Measurements from ENCODE around the gene RAPGEF6. TPM values are rescaled to one million over a fixed set of nuclear protein-coding genes. Genes with fewer than 3 reads are reported as not detected.

Gene RAPGEF6
- total and polyA plus RNA-seq, 2 of the 4 experiments (the other 2 are of a cell fraction) = 5.8 to 18.8 TPM

GRCh38 chr5:131514316-131515283, 120.4 kb downstream of the RAPGEF6 start:
- ATAC-seq (ENCODE audit: low read depth) = peak; percentile 94

More at GRCh38 chr5:131514316-131515283, 120.4 kb downstream of the RAPGEF6 start:
- Histone ChIP-seq H3K9ac (ENCODE audit: low read depth, low read length) (no peak overlapping the region), H2BK5ac (ENCODE audit: low read depth, low read length, poor library complexity, severe bottlenecking) (peak overlapping the region; percentile 87), H3K4ac (ENCODE audit: low read depth, low read length) (no peak overlapping the region; the same call in 1 of the 2 replicates), H3K9me1 (ENCODE audit: insufficient read depth, low read length) (no peaks in the 10 kb centered on the region; the same call in 1 of the 2 replicates), H3K14ac (replicated peaks; ENCODE audit: low read depth, low read length) (0 out of 2 replicates have a peak overlapping the region, but pooled peaks have one; percentile 23), H3K27me3 (ENCODE audit: control insufficient read depth, insufficient read depth, low read length) (no peaks in the 10 kb centered on the region), H3K4me1 (ENCODE audit: control insufficient read depth, insufficient read depth, low read length) (peaks cover 9% of the 10 kb centered on the region), H2AK5ac (ENCODE audit: low read depth, low read length) (no peak overlapping the region), H4K8ac (ENCODE audit: low read depth in 2 of 2, low read length in 2 of 2) (no peak overlapping the region), H2AFZ (replicated peaks; ENCODE audit: low read length, poor library complexity) (no peak overlapping the region), H4K5ac (ENCODE audit: low read depth, low read length) (no peak overlapping the region; the same call in 1 of the 2 replicates), H3K27ac (ENCODE audit: insufficient read depth, low read length) (no peak overlapping the region), H3K56ac (ENCODE audit: extremely low read depth, insufficient read depth, low read length) (no peak overlapping the region), H3K79me1 (ENCODE audit: low read depth in 1 of 2, low read length in 2 of 2) (peaks cover 6 to 24% of the 10 kb centered on the region in 2 experiments), H2BK15ac (ENCODE audit: low read depth, low read length) (peak overlapping the region; percentile 18; the same call in 1 of the 3 replicates), H3K9me3 (ENCODE audit: control insufficient read depth, insufficient read depth, low read length) (no peaks in the 10 kb centered on the region), H3K4me3 (ENCODE audit: insufficient read depth, low read depth, low read length) (no peak overlapping the region), H3K36me3 (ENCODE audit: control insufficient read depth, insufficient read depth, low read length) (peaks cover 3% of the 10 kb centered on the region), H2BK20ac (ENCODE audit: low read depth, low read length) (peak overlapping the region; percentile 23; the same call in 1 of the 2 replicates), H4K91ac (ENCODE audit: insufficient read depth, low read depth, low read length) (no peak overlapping the region), H3K18ac (ENCODE audit: low read depth, low read length) (peak overlapping the region; percentile 36; the same call in 1 of the 2 replicates), H2AK9ac (replicated peaks; ENCODE audit: low read depth, low read length, poor library complexity) (no peak overlapping the region), H2BK120ac (ENCODE audit: low read depth, low read length) (peak overlapping the region; percentile 43), H4K20me1 (ENCODE audit: insufficient read depth, low read length) (no peaks in the 10 kb centered on the region), H3K4me2 (ENCODE audit: low read depth, low read length) (peak overlapping the region; percentile 86; the same call in 1 of the 2 replicates), H3K23ac (ENCODE audit: low read depth, low read length) (peak overlapping the region; percentile 8; the same call in 1 of the 2 replicates)
- CTCF ChIA-PET = no interaction called here
- no TSS peak for BruUV-seq (replicated peaks)
- intact Hi-C loops (cut with micrococcal nuclease) = no loop called here
- in situ Hi-C loops (cut with MboI; ENCODE audit: low sequenced_read_pairs) = no loop called here
- dilution Hi-C loops (cut with HindIII; ENCODE audit: low sequenced_read_pairs, unreplicated experiment) = no loop called here
- peak; percentile 67 for DNase-seq
- POLR2A ChIA-PET (ENCODE audit: unreplicated experiment) = no interaction called here
- WGBS, 2 experiments (ENCODE audit: extremely low coverage in 2 of 2, insufficient read length in 1 of 2) = no CpG with 5 or more reads among the region's 6 CpGs
- TF ChIP-seq FOS (IDR thresholded peaks at IDR 0.05; ENCODE audit: low read depth, low read length) (0 out of 2 replicates have a peak, but pooled peaks have one; percentile 5), RFX5 (IDR thresholded peaks at IDR 0.05; ENCODE audit: low read depth, low read length) (no peak), RAD21 (IDR thresholded peaks at IDR 0.05; ENCODE audit: low read length) (peak; percentile 12; the same call in 1 of the 2 replicates), MXI1 (IDR thresholded peaks at IDR 0.05; ENCODE audit: borderline replicate concordance, low read depth, low read length) (no peak), MAFK (IDR thresholded peaks at IDR 0.05; ENCODE audit: low read depth, low read length) (peak; percentile 55), CEBPB (IDR thresholded peaks at IDR 0.05; ENCODE audit: low read depth, low read length) (no peak), CTCF (conservative IDR thresholded peaks at IDR 0.05; ENCODE audit: low read depth, low read length) (peak; percentile 28)

All from IMR-90 (cell line).